ENCODE measurements around the gene SLC38A4.

Gene SLC38A4

GRCh38 chr12:46815809-46816208 is 10.0 kb downstream of the SLC38A4 start:
- DNase-seq (ENCODE audit: low read depth), result no peak
- TF ChIP-seq CTCF (IDR thresholded peaks at IDR 0.05; ENCODE audit: low read length, missing control alignments), result no peak
- no peak overlapping the region for H3K4me3 ChIP-seq (replicated peaks; ENCODE audit: low read depth, low read length)

- no peak for TF ChIP-seq CTCF (IDR thresholded peaks at IDR 0.05; ENCODE audit: low read length, missing control alignments)
- H3K4me3 ChIP-seq (replicated peaks; ENCODE audit: low read depth, low read length), result no peak overlapping the region
- no peak for DNase-seq (ENCODE audit: low read depth)
Measured at GRCh38 chr12:46814143-46814542, 11.7 kb downstream of the SLC38A4 start.

GRCh38 chr12:46811185-46811584 is 14.6 kb downstream of the SLC38A4 start:
- H3K4me3 ChIP-seq (replicated peaks; ENCODE audit: low read depth, low read length), result no peak overlapping the region
- TF ChIP-seq CTCF (IDR thresholded peaks at IDR 0.05; ENCODE audit: low read length, missing control alignments), result no peak
- DNase-seq (ENCODE audit: low read depth), result no peak

GRCh38 chr12:46808955-46809697 is 16.7 kb downstream of the SLC38A4 start:
- no peak for TF ChIP-seq CTCF (IDR thresholded peaks at IDR 0.05; ENCODE audit: low read length, missing control alignments)
- DNase-seq (ENCODE audit: low read depth), result no peak
- H3K4me3 ChIP-seq (replicated peaks; ENCODE audit: low read depth, low read length), result no peak overlapping the region

- no peak for TF ChIP-seq CTCF (IDR thresholded peaks at IDR 0.05; ENCODE audit: low read length, missing control alignments)
- no peak for DNase-seq (ENCODE audit: low read depth)
- H3K4me3 ChIP-seq (replicated peaks; ENCODE audit: low read depth, low read length), result no peak overlapping the region
Measured at GRCh38 chr12:46808317-46808716, 17.5 kb downstream of the SLC38A4 start.

- no peak for DNase-seq (ENCODE audit: low read depth)
- no peak for TF ChIP-seq CTCF (IDR thresholded peaks at IDR 0.05; ENCODE audit: low read length, missing control alignments)
- no peak overlapping the region for H3K4me3 ChIP-seq (replicated peaks; ENCODE audit: low read depth, low read length)
Measured at GRCh38 chr12:46804054-46804453, 21.7 kb downstream of the SLC38A4 start.

- no peak for TF ChIP-seq CTCF (IDR thresholded peaks at IDR 0.05; ENCODE audit: low read length, missing control alignments)
- H3K4me3 ChIP-seq (replicated peaks; ENCODE audit: low read depth, low read length), result no peak overlapping the region
- no peak for DNase-seq (ENCODE audit: low read depth)
Measured at GRCh38 chr12:46803517-46803916, 22.3 kb downstream of the SLC38A4 start.
